GM21576 (cell line): ENCODE measurements around the gene NECTIN1.

ENCODE experiments used
- ATAC-seq: cut with Tn5 transposase; IDR thresholded peaks from one replicate; pipeline ENCODE4 v1.9.1; 2021; ENCODE audit warnings: mild to moderate bottlenecking, moderate library complexity; ENCODE audit not compliant: unreplicated experiment

The NECTIN1 gene

GRCh38 chr11:119624102-119624615 lies 104.8 kb downstream of the NECTIN1 start:
- no peak for ATAC-seq

- ATAC-seq = no peak
Observed at GRCh38 chr11:119623682-119624081, 105.3 kb downstream of the NECTIN1 start.

DNA sequence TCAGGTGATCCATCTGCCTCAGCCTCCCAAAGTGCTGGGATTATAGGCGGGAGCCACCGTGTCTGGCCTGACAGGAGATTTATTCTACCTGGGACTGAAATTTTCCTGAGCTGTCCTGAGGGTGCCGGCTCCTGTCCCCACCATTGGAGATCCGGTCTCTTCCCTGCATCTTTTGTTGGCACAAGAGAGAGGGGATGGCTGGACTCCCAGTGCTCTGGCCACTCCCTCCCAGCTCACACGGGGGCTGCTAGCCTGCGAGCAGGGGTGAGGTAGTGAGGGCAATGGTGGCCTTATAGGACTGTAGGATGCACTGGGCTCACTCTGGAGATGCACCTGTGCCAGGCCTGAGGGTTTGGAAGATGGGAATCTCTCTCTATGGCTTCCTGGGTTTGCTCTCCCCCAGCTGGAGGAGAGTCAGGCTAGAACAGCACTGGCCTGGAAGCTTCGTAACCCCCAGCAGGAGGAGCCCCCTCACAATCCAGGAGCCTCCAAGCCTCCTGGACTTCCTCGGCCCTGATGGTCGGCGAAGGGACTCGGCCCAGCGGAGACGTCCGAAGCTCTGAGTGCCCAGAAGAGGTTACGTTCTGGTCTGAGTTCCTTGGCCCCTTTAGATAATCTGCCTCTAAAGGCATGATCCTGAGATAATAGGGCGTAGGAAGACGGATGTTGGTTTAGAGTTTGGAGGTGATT lies 106.4 kb downstream of the NECTIN1 start:
- ATAC-seq = no peak

DNA sequence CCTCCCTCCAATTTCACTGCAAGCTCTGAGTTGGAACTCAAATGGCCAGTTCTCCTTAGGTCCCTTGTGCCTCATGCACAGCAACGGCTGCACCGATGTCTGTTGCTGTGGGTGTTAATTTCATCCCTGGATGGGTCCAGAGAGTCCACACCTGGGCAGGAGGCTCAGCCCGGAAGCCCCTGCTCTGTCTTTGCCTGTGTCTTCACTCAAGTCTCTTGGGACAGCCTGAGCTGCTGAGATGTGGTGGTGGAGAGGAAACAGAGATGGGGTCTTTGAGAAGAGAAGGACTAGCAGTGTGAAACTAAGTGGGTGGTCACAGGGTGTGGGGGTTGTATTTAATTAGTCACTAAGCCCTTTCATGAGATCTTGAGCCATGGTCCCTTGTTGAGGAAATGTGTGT lies 109.3 kb downstream of the NECTIN1 start:
- ATAC-seq = no peak

- no peak for ATAC-seq
Observed at GRCh38 chr11:119618208-119618909, 110.6 kb downstream of the NECTIN1 start.

GRCh38 chr11:119617340-119617713 lies 111.7 kb downstream of the NECTIN1 start:
- no peak for ATAC-seq

DNA sequence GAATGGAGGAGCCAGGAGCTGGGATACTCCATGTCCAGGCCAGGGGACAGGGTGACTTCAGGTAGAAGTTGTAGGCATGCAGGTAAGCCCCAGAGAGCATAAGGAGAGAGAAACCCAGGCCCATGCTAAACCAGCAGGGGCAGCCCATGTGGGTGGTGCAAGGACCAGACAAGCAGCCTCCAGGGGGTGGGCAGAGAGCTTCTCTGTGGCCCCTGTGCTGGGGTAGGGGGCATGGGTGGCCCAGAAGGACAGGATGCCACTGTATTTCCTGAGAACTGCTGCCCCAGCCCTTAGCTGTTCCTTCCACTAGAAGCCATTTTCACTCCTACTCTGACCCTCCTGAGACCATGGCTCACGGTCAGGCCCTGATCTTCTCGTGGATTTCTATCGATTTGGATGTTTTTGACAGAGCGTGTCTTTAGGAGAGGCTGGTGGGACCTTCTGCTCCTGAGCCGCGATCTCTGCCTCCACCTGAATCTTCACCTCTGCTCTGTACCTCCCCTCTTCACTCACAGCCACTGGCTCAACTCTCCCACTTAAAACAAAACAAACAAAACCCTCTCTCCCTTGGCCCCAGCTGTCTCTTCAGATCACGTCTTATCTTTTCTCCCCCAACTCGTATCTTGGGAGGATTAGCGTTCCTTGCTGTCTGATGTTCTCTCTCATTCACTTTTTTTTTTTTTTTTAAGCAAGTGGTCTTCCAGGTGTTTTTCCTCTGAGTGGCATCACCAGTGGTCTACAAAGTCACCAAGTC lies 112.2 kb downstream of the NECTIN1 start:
- ATAC-seq = no peak

- no peak for ATAC-seq
Observed at GRCh38 chr11:119615882-119616196, 113.2 kb downstream of the NECTIN1 start.

- no peak for ATAC-seq
Observed at GRCh38 chr11:119615003-119615881, 113.8 kb downstream of the NECTIN1 start.

DNA sequence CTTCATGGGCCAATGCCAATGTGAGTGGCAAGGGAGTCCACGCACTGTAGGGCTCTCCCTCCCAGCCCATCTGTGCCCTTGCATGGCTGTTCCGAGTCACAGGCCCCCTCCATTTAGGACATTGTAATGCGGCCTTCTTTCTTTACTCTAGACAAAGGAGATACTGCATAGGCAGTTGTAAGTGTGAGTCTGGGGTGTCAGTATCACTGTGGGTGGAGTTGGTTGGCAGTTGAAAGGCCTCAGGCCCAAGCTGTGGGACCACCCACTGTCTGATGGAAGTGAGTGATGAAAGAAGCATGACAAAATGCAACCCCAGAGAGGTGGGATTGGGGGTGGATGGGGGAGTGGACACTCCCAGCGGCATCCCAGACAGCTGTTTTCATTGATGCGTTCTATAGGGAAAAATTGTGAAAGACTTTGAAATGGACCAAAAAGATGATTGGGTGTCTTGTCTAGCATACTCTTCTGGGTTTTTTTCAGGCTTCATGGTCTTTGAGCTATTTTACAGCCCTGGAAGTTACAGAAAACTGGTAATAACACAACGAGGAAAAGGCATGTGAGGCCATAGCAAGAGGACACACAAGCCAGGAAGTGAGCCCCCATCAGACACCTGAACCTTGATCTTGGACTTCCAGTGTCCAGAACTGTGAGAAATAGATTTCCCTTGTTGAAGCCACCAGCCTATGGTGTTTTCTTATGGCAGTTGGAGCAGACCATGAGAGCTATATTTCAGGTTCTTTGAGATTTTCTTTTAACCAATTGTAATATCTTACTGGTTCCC lies 114.6 kb downstream of the NECTIN1 start:
- ATAC-seq = no peak

- no peak for ATAC-seq
Observed at GRCh38 chr11:119612814-119613213, 116.2 kb downstream of the NECTIN1 start.

- no peak for ATAC-seq
Observed at GRCh38 chr11:119610836-119611426, 118.1 kb downstream of the NECTIN1 start.

- no peak for ATAC-seq
Observed at GRCh38 chr11:119608781-119609180, 120.2 kb downstream of the NECTIN1 start.

DNA sequence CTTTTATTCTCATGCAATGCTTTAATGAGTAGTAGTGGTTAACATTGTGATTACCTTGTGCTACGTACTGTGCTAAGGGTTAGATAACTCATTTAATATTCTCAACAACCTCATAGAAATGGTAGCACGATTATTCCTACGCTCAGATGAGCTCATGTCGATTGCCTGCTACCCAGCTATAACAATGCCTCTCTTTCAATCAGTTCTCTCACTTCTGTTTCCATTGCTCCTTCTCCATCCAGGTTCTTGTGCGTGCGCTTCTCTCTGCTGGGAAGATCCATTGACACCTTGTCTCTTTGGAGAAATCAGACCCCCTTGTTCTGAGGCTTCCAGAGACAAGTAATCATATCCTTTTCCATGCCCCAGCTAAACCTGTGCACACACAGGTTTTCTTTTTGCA lies 120.8 kb downstream of the NECTIN1 start:
- ATAC-seq = no peak

DNA sequence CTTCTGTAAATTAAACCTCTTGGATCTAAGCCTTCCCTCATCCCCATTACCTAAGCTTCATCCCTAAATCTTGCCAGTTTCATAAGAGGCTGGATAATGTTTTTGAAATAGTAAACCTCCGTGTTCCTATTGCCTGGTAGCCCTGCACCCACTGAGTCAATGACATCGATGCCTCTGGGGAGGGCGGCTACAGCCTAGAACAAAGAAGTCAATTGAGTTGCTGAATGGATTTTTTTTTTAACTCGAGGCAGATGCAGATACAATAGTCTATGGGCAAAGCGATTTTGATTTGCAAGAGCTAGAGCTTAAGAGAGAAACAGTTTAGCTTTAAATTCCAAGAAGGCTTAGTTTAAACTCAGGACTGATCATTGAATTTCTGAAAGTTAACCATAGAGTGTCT lies 121.3 kb downstream of the NECTIN1 start:
- ATAC-seq = no peak

GRCh38 chr11:119605137-119605665 lies 123.8 kb downstream of the NECTIN1 start:
- no peak for ATAC-seq

DNA sequence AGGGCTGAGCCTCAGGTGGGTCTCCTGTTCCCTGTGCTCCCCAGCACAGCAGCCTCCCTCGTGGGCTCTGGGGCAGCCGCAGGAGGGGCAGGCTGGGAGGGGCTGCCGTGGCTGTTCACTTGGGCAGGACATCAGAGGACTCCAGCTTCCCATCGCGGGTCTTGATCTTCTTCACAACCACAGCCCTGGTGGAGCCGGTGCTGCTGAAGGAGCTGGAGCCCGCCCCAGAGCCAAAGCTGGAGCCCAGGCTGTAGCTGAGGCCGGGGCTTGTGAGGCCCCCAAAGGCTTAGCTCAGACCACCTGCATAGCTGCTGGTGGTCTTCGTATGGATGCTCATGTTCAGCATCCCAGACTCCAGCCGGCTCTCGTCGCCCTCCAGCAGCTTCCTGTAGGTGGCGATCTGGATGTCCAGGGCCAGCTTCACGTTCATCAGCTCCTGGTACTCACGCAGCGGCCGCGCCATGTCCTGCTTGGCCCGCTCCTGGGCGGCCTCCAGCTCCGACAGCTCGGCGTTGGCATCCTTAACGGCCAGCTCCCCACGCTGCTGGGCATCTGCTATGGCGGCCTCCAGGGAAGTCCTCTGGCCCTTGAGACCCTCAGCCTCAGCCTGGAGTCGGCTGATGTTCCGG lies 126.1 kb downstream of the NECTIN1 start:
- ATAC-seq = no peak

GRCh38 chr11:119599864-119600541 lies 129.0 kb downstream of the NECTIN1 start:
- ATAC-seq = no peak
